ENCODE data around the gene GNAO1.

GNAO1 gene

GRCh38 chr16:56241596-56241995 is 50.3 kb downstream of the GNAO1 start:
- no peak for DNase-seq

GRCh38 chr16:56242740-56243139 is 51.5 kb downstream of the GNAO1 start:
- DNase-seq: no peak

GRCh38 chr16:56244612-56245011 is 53.3 kb downstream of the GNAO1 start:
- no peak for DNase-seq

- no peak for DNase-seq
These were observed 53.9 kb downstream of the GNAO1 start for GRCh38 chr16:56245197-56245596.

GRCh38 chr16:56246051-56246817 is 54.9 kb downstream of the GNAO1 start:
- DNase-seq: no peak

DNA sequence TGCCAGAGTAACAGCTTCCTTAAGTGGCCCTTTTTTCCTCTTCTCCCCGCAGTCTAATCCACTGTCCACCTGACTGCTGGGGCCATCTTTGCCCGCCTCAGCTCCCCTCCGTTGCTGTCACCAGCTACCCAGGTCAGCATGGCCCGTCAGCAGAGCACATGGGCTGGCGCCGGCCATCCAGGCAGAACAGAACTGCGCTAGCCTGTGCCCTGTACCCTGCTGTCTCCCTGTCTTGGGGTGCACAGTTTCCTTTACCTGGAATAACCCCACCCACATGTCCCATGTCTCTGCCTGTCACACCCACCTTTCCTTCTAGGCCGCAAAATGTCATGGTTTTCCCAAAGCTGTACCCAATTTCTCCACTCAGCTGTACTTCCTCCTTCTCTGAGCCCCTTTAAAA is 55.7 kb downstream of the GNAO1 start:
- DNase-seq: no peak

- no peak for DNase-seq
These were observed 56.5 kb downstream of the GNAO1 start for GRCh38 chr16:56247808-56248207.

DNA sequence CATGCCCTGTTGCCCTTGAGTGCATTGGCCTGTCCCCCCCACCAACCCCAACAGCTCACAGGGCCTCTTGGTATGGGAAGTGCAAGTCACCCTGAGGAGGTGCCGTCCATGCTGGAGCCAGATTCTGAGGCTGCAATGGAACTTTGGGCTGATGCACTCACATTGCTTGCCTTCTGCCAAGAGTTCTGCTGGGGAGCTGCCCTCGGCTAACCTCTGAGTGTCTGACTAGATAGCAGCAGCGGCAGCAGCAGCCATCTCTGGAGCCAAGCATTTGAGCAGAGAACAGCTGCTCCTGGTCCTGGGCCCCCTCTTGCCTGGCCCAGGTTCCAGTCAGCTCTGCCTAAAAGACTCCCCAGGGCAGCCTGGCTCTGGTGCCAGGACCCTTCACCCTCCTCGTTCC is 61.5 kb downstream of the GNAO1 start:
- DNase-seq: no peak

- DNase-seq: no peak
These were observed 64.6 kb downstream of the GNAO1 start for GRCh38 chr16:56255904-56256303.

DNA sequence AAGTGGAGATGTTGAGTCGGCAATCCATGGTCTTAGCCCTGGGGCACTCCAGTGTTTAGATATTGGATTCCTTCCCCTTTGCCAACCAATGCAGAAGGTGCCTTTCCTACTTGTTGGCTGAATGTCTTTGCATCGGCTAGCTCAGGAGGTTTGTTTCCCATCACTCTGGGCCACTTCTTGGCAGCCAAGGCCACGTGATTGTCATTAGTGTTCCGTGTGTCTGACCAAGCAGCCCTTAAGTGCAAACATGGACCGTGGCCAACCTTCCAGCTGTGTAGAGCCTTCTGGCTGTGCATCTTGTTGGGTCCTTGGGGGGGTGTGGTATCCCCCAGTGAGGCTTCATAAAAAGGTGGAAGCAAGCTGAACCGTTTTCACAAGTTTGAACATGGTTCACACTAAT is 66.0 kb downstream of the GNAO1 start:
- no peak for DNase-seq

DNA sequence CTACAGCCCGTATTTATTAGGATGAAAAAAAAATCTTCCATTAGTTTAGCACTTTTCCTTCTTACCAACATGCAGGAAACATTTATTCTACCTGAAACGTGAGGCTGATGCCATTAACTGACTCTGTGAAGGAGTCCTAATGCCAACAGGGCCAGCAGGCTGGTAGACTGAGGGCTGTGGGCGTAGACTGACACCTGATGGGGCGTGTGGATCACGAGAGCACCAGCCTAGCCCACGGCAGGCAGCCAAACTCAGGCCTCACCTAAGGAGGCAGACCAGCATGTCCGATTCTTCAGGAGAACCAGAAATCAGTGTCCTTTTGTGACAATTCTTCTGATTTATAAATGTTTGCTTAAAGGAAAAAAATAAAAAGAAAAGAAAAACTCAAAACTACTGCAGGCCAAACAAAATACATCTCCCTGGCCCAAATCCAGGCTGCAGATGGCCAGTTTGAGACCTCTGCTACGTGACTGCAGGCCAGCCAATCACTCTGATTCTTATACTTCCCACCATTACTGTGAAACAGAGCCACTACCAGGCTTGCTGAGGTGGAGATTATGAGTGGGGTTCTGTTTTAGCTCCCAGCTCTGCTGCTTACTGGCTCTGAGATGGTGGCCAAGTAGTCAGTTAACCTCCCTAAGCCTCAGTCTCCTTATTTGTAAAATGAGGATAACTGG is 66.5 kb downstream of the GNAO1 start:
- DNase-seq: no peak

DNA sequence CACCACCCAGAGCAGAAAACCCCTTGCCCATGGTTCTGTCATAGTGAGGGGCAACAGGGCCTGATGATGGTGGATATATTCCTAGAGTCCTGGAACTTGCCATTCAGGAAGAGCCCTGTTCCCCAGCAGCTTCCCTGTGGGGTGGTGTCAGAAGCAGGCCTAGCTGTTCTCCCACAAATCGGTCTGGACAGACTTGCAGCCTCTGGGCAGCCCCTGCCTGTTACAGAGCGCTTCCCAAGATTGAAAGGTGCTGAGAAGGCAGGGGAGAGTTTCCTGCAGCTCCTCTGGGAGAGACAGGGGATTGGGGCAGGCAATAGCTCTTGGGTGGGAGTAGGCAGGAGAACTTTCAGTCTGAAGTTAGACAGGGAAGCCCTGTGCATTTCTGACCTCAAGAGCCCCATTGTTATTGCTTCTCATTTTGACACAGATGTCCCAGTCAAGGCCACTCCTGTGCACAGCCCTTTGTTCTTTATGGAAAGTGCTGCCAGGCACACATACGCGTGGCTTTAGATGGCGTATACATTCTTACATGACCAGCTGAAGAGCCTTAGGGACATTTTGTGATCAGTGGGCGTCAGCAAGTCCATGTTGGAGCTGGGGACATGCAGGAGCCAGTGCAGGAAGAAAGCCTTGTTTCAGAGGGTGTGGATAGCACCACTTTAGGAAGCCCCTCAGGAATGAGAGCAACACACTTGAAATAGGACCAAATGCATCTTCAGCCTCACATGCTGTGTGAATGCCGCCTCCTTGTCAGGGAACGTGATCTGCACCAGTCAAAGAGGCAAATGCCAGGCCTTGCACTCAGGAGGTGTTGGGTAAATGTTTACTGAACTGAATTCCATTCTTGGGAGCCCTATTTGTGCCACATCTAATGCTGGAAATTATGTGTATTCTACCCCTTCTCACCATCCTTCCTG is 67.5 kb downstream of the GNAO1 start:
- no peak for DNase-seq

GRCh38 chr16:56259425-56259779 is 68.1 kb downstream of the GNAO1 start:
- DNase-seq: no peak

DNA sequence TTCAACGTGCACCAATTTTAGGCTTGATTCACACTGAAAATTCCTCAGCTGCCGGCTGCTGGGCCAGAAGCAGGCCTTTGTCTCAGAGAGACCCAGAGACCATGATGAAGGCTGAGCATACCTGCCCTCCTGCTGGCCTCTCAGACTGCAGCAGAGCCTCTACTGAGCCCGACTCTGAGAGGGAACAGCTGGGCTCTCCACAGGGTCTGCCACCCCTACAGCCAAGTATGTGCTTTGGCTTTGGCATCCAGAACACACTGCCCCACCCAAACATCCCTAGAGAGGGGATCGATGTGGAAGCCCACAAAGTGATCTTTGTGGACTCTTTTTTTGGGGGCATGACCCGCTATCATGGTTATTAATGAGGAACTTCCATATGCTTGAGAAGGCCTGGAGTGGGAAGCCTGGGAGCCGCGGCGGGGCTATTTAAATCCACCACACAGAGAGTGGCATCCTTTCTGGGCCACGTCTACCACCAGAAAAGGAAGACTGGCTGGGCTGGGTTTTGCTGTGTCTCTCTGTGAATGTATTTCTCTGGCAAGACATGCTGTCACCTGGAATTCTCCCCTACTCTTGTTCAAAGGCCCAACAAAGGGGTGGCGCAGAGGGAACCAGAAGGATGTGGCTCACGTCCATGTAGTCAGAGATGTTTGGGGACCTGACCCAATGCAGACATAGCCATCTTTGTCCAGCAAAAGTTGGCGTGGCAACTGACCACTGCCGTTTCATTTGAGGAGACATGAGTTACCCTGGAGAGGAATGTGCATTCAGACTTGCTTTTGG is 69.3 kb downstream of the GNAO1 start:
- no peak for DNase-seq

GRCh38 chr16:56261656-56262055 is 70.4 kb downstream of the GNAO1 start:
- DNase-seq: no peak

- no peak for DNase-seq
These were observed 70.9 kb downstream of the GNAO1 start for GRCh38 chr16:56262148-56262547.

DNA sequence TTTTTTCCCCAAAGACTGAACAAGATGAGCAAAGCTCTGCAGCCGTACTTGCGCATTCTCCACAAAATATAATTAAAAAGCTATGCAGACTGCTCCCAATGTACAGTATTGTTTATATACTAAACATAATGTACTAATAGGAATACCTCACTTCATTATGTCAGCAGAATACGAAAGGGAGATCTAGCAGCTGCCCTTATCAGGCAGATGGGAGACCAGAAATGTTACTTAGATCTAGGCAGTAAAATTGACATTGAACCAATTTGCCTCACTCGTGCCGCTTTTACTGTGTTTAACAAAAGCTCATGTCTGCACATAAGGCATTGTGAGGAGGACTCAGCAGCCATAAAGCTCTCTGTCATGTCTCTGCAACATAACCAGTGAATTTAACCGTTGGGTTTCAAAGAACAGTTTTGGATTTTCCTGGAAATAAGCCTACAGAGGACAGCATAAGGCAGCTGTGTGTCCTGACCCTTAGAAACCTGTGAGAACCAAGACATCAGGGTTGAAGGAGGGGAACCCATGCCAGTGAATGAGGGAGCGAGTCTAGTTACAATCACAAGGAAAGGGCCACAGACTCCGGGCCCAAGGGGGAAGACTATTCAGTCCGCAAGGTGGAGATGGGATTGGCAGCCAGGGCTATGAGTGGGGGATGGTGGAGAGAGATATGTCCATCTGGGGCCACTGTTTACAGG is 71.4 kb downstream of the GNAO1 start:
- DNase-seq: no peak

DNA sequence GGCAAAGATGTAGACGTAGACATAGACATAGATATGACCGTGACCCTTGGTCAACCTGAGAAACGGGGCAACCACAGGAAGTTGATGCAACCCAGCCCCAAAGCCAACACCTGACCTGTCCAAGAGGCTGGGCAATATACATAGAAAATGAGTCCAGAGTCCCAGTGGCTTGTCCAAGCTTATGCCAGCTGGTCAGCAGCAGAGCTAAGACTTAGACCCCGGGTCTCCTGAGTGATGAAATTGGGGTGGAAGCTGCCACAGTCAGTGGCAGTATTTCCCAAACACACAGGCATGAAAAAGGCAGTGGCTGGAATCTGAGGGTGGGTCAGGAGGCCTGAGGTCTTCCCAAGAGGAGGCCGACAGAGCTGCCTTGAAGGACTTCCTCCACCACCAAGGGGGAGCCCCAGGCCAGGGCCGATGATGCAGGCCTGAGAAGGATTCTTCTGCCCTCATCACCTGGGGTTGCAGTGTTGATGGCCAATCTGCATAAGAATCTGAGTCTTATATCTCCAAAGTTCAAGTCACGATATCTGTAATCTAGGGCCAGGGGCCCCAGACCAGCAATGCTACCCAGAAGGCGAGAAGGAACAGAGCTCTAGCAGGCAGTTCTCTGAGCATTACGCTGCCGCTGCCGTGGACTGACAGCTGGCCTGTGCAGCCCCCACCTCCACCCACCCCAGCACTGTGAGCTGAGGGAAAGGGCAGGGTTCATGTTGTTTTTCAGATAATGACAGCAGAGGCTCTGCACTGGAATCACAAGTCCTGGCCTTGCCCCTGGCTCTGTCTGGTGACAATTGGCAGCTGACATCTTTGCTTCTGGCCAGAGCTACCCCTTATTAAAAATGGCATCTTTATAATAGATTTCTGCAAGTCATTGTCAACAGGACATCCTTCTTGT is 72.7 kb downstream of the GNAO1 start:
- no peak for DNase-seq

DNA sequence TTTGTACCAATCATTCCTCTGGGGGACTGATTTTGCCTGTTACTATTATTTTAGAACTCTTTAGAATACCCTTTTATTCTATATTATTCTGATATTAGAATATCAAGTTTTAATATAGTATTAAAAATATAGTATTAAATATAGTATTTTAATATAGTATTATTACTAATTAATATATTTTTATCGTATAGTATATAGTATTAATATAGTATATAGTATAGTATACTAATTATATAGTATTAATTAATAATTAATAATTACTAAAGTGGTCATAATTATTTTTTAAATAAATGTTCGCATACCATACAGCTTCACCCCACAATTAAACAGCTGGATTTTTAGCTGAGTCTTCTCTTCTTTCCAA is 73.3 kb downstream of the GNAO1 start:
- DNase-seq: no peak

GRCh38 chr16:56265184-56265583 is 73.9 kb downstream of the GNAO1 start:
- no peak for DNase-seq

- DNase-seq: no peak
These were observed 74.5 kb downstream of the GNAO1 start for GRCh38 chr16:56265746-56266145.
